GM18502 (cell line): ENCODE measurements around the gene PRSS53.
"Not testable (repeated sequence)": the region's sequence is repeated elsewhere in the genome, so short reads cannot be mapped to it uniquely, and the experiment has no call there.

ENCODE experiments used
- ATAC-seq: cut with Tn5 transposase; IDR thresholded peaks from one replicate; pipeline ENCODE4 v1.9.1; 2021; ENCODE audit warnings: mild to moderate bottlenecking; ENCODE audit not compliant: unreplicated experiment, poor library complexity

The PRSS53 gene

DNA sequence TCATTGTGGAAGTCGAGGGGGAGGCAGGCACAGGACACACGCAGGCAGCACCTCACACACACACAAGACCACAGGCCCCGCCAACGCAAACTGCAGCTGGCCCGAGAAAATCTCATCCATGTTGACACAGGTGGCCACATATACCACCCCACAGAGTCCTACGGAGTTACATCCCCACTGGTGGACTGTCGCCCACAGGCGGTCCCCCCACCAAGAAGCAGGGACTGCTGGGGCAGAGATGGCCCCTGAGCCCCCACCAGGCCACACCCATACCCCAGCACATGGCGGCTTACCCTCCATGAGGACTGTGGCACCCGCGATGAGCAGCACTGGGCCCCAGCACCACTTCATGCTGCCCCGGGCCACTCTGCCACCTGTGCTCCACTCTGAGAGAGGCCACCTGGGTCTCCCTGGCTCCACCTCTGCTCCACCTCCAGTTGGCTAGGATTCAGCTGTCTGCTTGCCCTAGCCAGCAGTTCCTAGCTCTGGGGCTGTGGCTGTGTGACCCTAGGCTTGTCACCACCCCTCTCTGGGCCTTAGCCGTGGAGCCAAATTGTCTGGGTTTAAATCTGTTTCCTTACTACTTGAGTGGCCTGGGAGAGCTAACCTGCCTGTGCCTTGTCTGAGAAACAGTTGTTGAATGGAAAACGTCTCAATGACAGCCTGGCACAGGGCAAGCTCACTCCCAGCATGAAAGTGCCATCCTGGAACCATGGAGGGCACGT, at the start of gene PRSS53:
PRSS53 (minus strand) TSS at position 485 of the 725 bp plus-strand sequence; CDS start at position 351, 134 bp downstream.
- no peak for ATAC-seq

DNA sequence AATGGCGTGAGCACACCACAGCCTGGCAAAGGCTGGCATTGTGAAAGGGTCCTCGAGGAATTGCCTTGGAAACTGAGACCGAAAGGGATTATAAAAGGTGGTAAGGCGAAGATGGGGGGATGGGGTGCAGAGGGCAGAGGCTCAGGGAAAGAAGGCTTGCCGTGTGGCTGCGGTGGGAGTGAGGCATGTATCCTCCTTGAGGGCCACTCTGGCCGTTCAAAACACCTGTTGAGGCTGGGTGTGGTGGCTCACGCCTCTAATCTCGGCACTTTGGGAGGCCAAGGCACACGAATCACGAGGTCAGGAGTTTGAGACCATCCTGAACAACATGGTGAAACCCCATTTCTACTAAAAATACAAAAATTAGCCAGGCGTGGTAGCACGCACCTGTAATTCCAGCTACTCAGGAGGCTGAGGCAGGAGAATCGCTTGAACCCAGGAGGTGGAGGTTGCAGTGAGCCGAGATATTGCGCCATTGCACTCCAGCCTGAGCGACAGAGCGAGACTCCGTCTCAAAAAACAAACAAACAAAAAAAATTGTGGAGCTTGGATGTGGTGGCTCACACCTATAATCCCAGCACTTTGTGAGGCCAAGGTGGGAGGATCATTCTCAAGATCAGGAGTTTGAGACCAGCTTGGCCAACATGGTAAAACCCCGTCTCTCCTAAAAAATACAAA, 48.2 kb upstream of the PRSS53 start:
- ATAC-seq: not testable (repeated sequence)

DNA sequence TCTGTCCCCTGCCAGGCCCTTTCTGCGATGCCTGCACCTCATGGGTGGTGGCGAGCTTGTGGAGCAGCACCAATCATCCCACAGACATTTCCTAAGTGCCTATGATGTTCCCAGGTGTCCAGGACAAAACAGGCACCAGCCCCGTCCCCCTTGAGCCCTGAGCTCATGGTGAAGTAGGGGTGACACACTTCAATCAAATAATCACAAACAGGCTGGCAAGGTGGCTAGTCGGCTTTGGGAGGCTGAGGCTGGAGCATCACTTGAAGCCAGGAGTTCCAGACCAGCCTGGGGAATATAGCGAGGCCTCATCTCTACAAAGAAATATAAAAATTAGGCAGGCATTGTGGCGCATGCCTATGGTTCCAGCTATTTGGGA, 47.5 kb upstream of the PRSS53 start:
- ATAC-seq: no peak

DNA sequence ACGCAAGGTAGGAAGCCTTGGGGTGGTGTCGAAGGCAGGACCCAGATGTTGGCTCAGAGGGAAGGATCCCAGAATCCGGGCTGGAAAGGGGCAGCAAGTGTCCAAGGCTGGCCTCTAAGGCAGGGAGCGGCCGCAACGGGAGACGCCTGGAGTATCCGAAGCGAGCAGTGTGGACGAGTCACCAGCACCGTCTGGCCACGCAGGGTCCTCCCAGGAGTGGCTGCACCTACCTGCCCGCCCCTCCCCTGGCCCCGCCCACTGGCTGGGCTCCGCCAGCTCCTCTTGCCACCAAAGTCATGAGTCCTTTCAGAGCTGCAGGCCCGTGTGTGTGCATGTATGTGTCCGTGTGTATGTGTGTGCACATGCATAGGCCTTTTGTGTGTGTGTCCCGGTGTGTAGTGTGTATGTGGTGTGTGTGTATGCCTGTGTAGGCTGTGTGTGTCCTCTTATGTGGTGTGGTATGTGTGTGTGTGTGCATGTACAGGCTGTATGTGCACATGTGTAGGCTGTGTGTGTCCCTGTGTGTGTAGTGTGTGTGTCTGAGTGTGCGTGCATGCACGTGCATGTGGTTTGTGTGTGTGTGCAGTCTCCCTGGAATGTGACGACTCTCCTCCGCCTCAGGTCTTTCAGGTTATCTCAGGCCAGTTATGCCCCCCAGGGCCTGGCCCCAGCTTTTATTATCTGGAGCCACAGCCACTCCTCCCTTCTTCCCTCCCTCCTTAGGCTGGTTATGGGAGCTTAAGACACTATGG, 47.0 kb upstream of the PRSS53 start, which contains the start of gene PRSS8:
PRSS8 (minus strand) TSS at position 193 of the 752 bp plus-strand sequence. CDS start 229 bp downstream, outside the sequence.
- no peak for ATAC-seq

DNA sequence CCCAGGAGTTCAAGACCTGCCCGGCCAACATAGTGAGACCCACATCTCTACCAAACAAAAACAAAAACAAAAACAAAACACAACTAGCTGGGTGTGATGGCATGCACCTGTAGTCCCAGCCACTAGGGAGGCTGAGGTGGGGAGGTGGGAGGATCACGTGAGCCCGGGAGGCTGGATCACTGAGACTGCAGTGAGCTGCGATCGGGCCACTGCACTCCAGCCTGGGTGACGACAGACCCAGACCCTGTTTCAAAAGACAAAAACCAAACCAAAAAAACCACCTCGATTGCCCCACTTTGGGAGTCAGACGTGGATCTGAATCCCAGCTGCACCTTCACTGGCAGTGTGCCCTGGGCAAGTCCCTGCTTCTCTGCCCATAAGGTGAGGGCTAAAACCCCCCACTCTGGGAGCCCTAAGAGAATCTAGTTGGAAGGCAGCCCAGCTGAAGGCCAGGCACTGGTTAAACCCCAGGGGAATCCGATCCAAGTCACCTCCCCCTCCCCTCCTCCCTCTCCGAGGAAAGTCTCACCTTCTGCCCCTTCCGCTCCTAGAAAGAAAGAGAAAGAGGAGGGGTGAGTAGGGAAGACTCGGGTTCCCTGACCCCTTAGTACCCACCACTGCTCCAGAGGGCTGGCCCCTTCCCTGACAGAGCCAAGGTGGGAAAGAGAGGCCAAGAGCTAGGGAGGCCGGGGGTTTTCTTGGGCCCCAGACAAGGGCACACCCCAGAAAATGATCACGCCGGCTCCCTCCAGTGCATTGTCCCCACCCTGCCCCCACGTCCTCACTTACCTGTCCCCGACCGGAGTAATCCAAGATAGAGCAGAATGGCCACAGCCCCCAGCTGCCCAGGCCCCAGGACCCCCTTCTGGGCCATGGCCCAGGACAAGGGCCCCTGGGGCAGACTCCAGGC, 46.1 kb upstream of the PRSS53 start:
- no peak for ATAC-seq

DNA sequence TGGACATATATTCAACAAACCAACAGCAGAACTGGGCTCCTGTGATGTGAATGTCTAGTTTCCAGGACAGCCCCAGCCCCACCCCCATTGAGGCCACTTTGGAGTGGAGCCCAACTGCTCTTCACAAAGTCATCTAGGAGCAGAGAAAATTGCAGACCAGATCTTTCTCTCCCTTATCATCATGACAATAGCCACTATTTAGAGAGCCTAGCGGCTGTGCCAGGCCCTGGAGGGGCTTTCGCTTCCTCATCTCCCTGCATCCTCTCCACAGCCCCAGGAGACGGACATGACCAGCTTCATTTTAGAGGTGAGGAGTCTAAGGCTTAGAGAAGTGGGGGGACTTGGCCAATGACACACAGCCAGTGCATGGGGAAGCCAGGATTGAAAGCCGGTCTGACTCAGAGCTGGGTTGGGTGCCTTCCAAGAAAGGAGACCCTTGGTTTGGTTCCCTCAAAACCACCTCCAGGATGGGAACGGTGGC, 45.4 kb upstream of the PRSS53 start:
- ATAC-seq: no peak

DNA sequence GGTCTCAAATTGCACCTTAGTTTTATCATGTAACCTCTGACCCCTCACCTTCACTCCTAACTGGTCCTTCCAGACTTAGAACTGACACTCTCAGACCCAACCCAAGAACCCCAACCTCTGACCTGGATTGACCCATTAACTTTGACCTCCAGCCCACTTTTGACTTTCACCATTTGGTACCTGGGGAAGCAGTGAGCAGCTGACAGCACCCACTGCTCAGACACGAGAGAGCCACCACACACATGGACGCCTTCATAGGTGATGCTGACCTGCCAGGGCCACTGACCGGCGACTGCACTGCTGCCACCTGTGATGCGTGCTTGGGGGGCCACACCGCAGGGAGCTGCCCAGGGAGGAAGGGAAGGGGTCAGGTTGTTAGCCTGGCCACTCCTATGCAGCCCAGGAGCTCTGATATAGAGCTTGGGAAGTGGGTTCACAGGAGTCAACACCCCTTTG, 44.3 kb upstream of the PRSS53 start:
- no peak for ATAC-seq

DNA sequence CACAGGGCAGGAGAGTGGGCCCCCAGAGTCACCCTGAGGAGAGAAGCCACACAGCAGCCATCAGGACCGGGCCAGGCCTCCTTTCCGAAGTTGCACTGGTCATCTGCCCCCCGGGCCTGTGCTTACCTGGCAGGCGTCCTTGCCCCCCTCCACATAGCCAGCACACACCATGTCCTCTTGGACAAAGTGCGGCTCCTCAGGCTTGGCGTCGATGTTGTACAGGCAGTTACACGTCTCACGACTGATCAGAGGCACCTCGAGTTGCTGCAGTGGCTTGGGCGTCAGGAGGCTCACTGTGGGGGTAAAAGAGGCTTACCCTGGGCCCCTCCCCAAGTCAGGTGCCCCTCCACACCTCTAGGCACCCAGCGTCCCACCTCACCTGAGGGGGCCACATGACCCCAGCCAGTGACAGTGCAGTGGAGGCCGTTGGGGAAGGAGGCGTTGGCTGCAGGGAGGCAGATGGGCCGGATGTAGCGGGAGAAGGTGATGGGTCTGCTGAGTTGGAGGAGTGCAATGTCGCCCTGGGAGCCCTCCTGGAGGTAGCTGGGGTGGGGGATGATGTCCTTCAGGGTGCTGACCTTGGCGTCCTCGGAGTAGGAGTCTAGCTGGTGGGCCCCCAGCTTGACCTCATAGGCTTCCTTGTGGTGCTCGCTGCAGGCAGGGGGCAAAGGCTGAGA, 43.7 kb upstream of the PRSS53 start:
- ATAC-seq: no peak

DNA sequence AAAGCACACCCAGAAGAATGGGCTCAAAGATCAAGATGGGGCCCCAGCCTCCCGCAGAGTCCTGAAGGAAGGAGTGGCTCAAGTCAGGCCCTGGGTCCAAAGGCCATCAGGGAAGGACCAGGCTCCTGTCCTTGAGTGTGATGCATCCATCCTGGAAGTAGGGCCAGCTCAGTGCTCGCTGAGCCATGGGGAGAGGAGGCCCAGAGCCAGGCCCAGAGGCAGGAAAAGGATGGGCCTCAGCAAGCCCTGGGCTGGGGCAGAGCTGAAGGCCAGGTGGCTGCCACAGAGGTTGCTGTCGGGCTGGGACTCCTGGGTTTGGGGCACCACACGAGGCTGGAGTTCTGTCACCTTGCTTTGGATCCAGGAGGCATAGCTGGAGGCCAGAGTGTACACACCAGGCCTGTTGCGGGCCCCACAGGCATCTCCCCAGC, 43.1 kb upstream of the PRSS53 start:
- no peak for ATAC-seq

DNA sequence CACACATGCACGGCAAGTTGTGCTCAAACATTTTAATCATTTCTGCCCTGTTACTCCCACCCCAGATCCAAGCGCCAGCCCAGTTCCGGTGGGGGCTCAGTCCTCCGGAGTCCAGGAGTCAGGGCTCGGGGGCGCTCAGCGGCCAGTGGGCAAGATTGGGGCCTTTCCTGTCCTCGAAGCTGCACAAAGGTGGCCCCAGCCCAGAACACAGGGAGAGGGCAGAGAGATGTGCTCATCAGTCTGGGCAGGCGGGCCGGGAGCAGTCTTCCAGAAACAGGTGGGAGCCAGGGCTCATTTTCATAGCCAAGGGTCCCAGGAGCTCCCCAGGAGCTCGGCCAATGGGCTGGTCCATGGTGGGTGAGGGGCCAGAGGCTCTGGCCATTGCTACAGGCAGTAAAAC, 42.7 kb upstream of the PRSS53 start:
- no peak for ATAC-seq

DNA sequence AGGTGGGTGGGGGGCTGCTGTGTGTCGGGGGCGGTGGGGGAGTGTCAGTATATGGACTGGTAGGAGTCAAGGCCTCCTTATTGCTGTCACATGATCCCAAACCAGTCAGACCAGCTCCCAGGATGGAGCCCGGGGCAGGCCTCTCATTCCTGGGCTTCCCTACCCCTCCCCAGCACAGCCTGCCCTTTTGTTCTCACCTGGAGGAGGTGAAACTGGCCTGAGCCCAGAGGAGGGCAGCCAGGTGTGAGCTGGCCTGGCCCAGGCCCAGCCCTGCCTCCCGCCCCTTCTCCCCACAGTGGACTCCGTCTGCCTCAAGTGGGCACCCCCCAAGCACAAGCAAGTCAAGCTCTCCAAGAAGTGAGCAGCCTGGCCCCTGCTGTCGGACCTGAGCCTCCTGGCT, 42.2 kb upstream of the PRSS53 start:
- no peak for ATAC-seq

DNA sequence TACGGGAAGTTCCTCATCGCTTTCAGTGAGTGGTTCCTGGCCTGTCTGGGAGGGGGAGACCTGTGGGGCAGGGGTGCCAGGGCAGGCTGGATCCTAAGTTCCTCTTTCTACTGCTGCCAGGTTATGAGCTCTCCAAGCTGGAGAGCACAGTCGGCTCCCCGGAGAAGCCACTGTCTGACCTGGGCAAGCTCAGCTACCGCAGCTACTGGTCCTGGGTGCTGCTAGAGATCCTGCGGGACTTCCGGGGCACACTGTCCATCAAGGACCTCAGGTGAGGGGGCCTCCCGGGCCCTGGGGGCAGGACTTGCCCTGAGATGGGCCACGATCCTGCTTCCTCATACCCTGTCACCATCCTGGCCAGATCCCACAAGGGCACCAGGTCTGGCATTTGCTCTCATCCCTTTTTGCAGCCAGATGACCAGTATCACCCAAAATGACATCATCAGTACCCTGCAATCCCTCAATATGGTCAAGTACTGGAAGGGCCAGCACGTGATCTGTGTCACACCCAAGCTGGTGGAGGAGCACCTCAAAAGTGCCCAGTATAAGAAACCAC, 41.7 kb upstream of the PRSS53 start:
- ATAC-seq: no peak

DNA sequence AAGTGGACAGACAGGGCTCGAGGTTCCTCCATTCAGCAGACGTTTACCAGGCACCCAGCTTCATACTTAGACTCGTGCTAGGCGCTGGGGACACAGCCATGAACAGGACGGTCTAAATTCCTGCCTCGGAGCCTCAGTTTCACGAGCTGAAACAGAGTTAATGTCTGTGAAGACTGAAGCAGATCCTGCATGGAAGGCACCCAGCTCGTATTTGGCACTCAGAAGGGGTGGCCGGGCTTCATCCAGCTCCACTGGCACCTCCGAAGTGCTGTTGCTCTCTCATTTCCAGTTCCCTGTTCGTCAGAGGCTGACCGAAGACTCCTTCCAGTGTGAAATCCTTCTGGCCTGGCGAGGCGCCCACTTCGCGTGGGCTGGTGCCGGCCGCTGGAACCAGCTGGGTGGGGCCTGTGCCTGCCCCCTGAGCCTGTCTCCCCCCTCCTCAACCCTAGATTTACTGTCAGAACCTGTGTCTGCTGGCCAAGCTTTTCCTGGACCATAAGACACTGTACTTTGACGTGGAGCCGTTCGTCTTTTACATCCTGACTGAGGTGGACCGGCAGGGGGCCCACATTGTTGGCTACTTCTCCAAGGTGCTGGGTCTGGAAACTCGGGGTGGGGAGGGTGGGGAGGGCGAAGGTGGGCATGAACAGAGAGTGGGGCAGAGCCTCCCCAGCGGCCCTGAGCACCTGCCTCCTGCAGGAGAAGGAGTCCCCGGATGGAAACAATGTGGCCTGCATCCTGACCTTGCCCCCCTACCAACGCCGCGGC, 41.0 kb upstream of the PRSS53 start:
- ATAC-seq: no peak

DNA sequence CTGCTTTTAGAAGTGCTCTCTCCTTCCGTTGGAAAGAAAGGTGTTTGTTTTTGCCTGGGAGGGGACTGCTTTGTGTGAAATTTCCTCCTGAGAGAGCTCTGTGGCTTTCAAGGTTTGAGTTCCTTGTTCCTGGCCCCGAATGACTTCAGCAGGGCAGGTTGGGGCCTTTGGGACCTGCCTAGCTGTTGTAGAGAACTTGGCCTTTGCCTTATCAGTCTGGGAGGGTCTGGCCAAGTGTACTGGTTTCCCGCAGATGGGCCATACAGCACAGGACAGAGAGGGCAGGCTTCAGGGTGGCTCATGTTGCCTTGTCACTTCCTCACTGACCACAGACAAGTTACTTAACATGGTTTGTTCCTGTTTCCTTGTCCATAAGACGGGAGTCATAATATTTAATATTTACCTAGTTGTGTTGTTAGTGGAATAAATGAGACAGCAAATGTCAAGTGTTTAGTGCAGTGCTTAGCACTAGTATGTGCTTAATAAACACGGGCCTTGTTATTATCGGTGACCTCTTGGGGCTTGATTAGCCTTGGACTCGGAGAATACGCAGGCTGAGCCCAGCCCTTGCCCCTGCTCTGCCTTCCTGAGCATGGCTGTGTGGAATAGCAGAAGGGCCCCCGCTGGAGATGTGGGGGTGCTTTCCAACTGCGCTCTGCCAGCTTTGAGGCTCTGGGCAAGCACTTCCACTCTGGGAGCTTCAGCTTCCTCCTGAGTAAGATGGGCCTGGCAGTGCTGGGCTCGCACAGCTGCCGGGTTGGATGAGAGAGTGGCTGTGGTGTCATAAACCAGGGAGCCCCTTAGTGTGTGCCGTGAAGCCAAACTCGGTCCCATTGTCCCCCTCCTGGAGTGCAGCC, 40.2 kb upstream of the PRSS53 start:
- ATAC-seq: no peak

DNA sequence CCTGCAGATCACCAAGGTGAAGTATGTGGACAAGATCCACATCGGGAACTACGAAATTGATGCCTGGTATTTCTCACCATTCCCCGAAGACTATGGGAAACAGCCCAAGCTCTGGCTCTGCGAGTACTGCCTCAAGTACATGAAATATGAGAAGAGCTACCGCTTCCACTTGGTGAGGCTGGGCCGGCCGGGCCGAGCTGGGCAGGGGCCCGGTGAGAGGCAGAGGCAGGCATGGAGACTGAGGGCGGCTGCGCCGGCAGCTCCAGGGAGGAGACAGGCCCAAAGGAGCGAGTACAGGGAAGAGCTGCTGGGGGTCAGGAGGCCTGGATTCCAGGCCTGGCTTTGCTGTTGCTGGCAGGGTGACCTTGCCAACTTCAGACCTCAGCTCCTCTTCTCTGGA, 38.4 kb upstream of the PRSS53 start:
- ATAC-seq: no peak

DNA sequence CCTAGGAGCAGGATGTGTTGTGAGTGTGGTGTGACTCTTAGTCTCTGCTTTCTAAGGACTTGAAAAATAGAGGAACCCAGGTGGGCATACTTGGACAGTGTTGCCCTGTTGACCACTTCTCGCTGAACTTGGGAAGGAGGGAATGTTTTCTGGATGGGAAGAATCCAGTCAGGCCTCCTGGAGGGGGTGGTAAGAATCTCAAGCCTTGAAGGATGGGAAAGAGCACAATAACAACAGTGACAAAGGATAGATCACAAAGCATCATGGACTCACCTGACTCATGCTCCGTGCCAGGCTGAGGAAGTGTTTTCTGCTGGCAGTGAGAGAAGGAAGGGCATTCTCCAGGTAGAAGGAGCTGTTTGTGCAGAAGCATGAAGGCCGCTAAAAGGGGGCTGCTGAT, 37.1 kb upstream of the PRSS53 start:
- no peak for ATAC-seq

DNA sequence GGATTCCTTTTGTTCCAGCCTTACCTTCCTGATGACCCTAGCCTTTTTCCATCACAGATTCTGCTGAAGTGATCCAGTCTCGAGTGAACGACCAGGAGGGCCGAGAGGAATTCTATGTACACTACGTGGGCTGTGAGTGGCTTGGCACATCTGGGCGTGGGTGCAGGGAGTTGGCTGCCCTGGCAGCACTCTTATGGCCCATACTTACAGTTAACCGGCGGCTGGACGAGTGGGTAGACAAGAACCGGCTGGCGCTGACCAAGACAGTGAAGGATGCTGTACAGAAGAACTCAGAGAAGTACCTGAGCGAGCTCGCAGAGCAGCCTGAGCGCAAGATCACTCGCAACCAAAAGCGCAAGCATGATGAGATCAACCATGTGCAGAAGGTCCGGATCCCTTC, 31.4 kb upstream of the PRSS53 start:
- ATAC-seq: no peak
